ENCODE results near the gene FEN1. TPM values are rescaled to one million over a fixed set of nuclear protein-coding genes. Genes with fewer than 3 reads are reported as not detected.

FEN1 gene
- total and polyA plus RNA-seq, 2 of the 13 experiments (the other 11 are each of a cell fraction or from before 2014, with no cell fraction given), result 12.4 to 102 TPM

GRCh38 chr11:61815790-61816735, 23.4 kb downstream of the FEN1 start (continued):
- TF ChIP-seq HIVEP1 (CRISPR knock-in tag; IDR thresholded peaks at IDR 0.05), result no peak
- no peak for TF ChIP-seq NR2F6 (IDR thresholded peaks at IDR 0.05)
- no peak for TF ChIP-seq NR2F6 (CRISPR knock-in tag; IDR thresholded peaks at IDR 0.05)
- peak; percentile 82 for TF ChIP-seq ZNF770 (CRISPR knock-in tag; IDR thresholded peaks at IDR 0.05)
- TF ChIP-seq, protein P1, sequence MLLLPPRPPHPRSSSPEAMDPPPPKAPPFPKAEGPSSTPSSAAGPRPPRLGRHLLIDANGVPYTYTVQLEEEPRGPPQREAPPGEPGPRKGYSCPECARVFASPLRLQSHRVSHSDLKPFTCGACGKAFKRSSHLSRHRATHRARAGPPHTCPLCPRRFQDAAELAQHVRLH (CRISPR knock-in tag; IDR thresholded peaks at IDR 0.05; ENCODE audit: borderline replicate concordance, low read depth), result no peak
- TF ChIP-seq SYNCRIP (IDR thresholded peaks at IDR 0.05; ENCODE audit: insufficient read depth, low read depth, low read length), result no peak
- TF ChIP-seq, protein P2, sequence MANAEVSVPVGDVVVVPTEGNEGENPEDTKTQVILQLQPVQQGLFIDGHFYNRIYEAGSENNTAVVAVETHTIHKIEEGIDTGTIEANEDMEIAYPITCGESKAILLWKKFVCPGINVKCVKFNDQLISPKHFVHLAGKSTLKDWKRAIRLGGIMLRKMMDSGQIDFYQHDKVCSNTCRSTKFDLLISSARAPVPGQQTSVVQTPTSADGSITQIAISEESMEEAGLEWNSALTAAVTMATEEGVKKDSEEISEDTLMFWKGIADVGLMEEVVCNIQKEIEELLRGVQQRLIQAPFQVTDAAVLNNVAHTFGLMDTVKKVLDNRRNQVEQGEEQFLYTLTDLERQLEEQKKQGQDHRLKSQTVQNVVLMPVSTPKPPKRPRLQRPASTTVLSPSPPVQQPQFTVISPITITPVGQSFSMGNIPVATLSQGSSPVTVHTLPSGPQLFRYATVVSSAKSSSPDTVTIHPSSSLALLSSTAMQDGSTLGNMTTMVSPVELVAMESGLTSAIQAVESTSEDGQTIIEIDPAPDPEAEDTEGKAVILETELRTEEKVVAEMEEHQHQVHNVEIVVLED (CRISPR knock-in tag; IDR thresholded peaks at IDR 0.05; ENCODE audit: borderline replicate concordance), result no peak
- TF ChIP-seq, protein P3, sequence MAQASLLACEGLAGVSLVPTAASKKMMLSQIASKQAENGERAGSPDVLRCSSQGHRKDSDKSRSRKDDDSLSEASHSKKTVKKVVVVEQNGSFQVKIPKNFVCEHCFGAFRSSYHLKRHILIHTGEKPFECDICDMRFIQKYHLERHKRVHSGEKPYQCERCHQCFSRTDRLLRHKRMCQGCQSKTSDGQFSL (CRISPR knock-in tag; IDR thresholded peaks at IDR 0.05), result no peak
- TF ChIP-seq KLF13 (CRISPR knock-in tag; IDR thresholded peaks at IDR 0.05), result no peak; the same call in 1 of the 2 replicates
- TF ChIP-seq NFIC (IDR thresholded peaks at IDR 0.05; ENCODE audit: low read length), result no peak
- no peak for TF ChIP-seq MED8 (CRISPR knock-in tag; IDR thresholded peaks at IDR 0.05; ENCODE audit: insufficient replicate concordance)
- TF ChIP-seq, protein P4, sequence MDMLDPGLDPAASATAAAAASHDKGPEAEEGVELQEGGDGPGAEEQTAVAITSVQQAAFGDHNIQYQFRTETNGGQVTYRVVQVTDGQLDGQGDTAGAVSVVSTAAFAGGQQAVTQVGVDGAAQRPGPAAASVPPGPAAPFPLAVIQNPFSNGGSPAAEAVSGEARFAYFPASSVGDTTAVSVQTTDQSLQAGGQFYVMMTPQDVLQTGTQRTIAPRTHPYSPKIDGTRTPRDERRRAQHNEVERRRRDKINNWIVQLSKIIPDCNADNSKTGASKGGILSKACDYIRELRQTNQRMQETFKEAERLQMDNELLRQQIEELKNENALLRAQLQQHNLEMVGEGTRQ (IDR thresholded peaks at IDR 0.05; ENCODE audit: low read depth, low read length), result no peak
- TF ChIP-seq, protein P4 (CRISPR knock-in tag; IDR thresholded peaks at IDR 0.05; ENCODE audit: borderline replicate concordance), result no peak
- TF ChIP-seq, protein P5, sequence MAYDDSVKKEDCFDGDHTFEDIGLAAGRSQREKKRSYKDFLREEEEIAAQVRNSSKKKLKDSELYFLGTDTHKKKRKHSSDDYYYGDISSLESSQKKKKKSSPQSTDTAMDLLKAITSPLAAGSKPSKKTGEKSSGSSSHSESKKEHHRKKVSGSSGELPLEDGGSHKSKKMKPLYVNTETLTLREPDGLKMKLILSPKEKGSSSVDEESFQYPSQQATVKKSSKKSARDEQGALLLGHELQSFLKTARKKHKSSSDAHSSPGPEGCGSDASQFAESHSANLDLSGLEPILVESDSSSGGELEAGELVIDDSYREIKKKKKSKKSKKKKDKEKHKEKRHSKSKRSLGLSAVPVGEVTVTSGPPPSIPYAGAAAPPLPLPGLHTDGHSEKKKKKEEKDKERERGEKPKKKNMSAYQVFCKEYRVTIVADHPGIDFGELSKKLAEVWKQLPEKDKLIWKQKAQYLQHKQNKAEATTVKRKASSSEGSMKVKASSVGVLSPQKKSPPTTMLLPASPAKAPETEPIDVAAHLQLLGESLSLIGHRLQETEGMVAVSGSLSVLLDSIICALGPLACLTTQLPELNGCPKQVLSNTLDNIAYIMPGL (CRISPR knock-in tag; IDR thresholded peaks at IDR 0.05; ENCODE audit: borderline replicate concordance in 1 of 2, low read depth in 1 of 2), result 0 out of 4 replicates have a peak, but pooled peaks of 1 of the 2 experiments have one; percentile 44
- no peak for TF ChIP-seq HDAC6 (IDR thresholded peaks at IDR 0.05; ENCODE audit: low read depth, low read length)
- no peak for TF ChIP-seq ZNF44 (CRISPR knock-in tag; IDR thresholded peaks at IDR 0.05)
- no peak for TF ChIP-seq EHMT2 (IDR thresholded peaks at IDR 0.05; ENCODE audit: borderline replicate concordance, low read depth, low read length)
- no peak for TF ChIP-seq ASH2L (IDR thresholded peaks at IDR 0.05; ENCODE audit: insufficient read length, low read depth, low read length)
